PC-9 (cell line): ENCODE data around the gene SHROOM2. TPM values are rescaled to one million over a fixed set of nuclear protein-coding genes. Genes with fewer than 3 reads are reported as not detected.

Source experiments
- BruUV-seq: library from RNA; stranded (reverse); fragments of 400-500 nt; replicated peaks from 2 replicates; lab custom pipeline; 2021; lab: Mats Ljungman, UMichigan
- CTCF ChIA-PET: fragments of 300-600 bp; sonication (Branson Sonifier 250); formaldehyde crosslinking; loops from one replicate; lab custom pipeline; 2022; ENCODE audit warnings: antibody characterized with exemption; lab: Charles Lee
- POLR2A ChIA-PET: fragments of 300-600 bp; sonication (Branson Sonifier 250); formaldehyde crosslinking; loops from one replicate; lab custom pipeline; 2022; ENCODE audit warnings: antibody characterized with exemption; ENCODE audit not compliant: unreplicated experiment; lab: Charles Lee
- DNase-seq, 2 experiments: peaks; one replicate each; pipeline versions ENCODE4 v3.0.0 to v3.0.0-alpha.2; 2015 to 2022; ENCODE audit warnings: mixed read lengths in 1 of 2
- H2AFZ ChIP-seq: fragments of 200-600 bp; sonication (generic); 2 replicates; pipeline ENCODE4 v1.8.1; 2017; ENCODE audit warnings: antibody characterized with exemption
- H3F3A ChIP-seq: fragments of 200-600 bp; sonication (generic); 2 replicates; pipeline ENCODE4 v1.8.1; 2017; ENCODE audit warnings: antibody characterized with exemption, mild to moderate bottlenecking, low read depth; ENCODE audit not compliant: insufficient read depth
- H3K27ac ChIP-seq: fragments of 200-600 bp; sonication (generic); 2 replicates; pipeline ENCODE4 v1.6.1; 2016; ENCODE audit warnings: mixed run types
- H3K27me3 ChIP-seq: fragments of 200-600 bp; sonication (generic); 2 replicates; pipeline ENCODE4 v1.6.1; 2016; ENCODE audit warnings: low read depth, mixed run types; ENCODE audit not compliant: insufficient read depth
- H3K36me3 ChIP-seq: fragments of 200-600 bp; sonication (generic); 2 replicates; pipeline ENCODE4 v1.6.1; 2016; ENCODE audit warnings: low read depth, mixed run types
- H3K4me1 ChIP-seq: fragments of 200-600 bp; sonication (generic); replicated peaks from 2 replicates; pipeline ENCODE4 v1.6.1; 2016; ENCODE audit warnings: mixed run types; ENCODE audit not compliant: insufficient read depth
- H3K4me2 ChIP-seq: fragments of 200-600 bp; sonication (generic); 2 replicates; pipeline ENCODE4 v1.6.1; 2017; ENCODE audit warnings: mixed run types
- H3K4me3 ChIP-seq: fragments of 200-600 bp; sonication (generic); 2 replicates; pipeline ENCODE4 v1.6.1; 2016; ENCODE audit warnings: mixed run types
- H3K79me2 ChIP-seq: fragments of 200-600 bp; sonication (generic); 2 replicates; pipeline ENCODE4 v1.6.1; 2017; ENCODE audit warnings: low read depth, mixed run types
- H3K9me2 ChIP-seq: fragments of 200-600 bp; sonication (generic); 2 replicates; pipeline ENCODE4 v1.8.1; 2017; ENCODE audit warnings: mild to moderate bottlenecking; ENCODE audit not compliant: insufficient read depth
- H3K9me3 ChIP-seq: fragments of 200-600 bp; sonication (generic); 2 replicates; pipeline ENCODE4 v1.8.1; 2016; ENCODE audit warnings: low read depth; ENCODE audit not compliant: insufficient read depth
- H4K20me1 ChIP-seq: fragments of 200-600 bp; sonication (generic); 2 replicates; pipeline ENCODE4 v1.8.1; 2017; ENCODE audit not compliant: insufficient read depth
- CTCF ChIP-seq: fragments of 200-600 bp; sonication (generic); conservative IDR thresholded peaks from 2 replicates; pipeline ENCODE4 v1.6.1; 2017; ENCODE audit warnings: mixed run types, antibody characterized with exemption, mild to moderate bottlenecking, moderate library complexity
- EZH2 ChIP-seq: fragments of 200-600 bp; sonication (generic); IDR thresholded peaks from 2 replicates; pipeline ENCODE4 v1.8.0; 2017; ENCODE audit warnings: antibody characterized with exemption, low read depth
- intact Hi-C: fragments of 100-400 bp; cut with micrococcal nuclease; formaldehyde crosslinking; loops from one replicate; pipeline ENCODE4 v1.10.0; 2022; ENCODE audit not compliant: unreplicated experiment
- total RNA-seq: library from RNA; stranded (reverse); gene quantifications from 2 replicates; pipeline ENCODE4 v1.2.3, GENCODE V29; 2021

SHROOM2 gene
- total RNA-seq, 1 experiment from 2014 or later: 0.17 TPM

DNA sequence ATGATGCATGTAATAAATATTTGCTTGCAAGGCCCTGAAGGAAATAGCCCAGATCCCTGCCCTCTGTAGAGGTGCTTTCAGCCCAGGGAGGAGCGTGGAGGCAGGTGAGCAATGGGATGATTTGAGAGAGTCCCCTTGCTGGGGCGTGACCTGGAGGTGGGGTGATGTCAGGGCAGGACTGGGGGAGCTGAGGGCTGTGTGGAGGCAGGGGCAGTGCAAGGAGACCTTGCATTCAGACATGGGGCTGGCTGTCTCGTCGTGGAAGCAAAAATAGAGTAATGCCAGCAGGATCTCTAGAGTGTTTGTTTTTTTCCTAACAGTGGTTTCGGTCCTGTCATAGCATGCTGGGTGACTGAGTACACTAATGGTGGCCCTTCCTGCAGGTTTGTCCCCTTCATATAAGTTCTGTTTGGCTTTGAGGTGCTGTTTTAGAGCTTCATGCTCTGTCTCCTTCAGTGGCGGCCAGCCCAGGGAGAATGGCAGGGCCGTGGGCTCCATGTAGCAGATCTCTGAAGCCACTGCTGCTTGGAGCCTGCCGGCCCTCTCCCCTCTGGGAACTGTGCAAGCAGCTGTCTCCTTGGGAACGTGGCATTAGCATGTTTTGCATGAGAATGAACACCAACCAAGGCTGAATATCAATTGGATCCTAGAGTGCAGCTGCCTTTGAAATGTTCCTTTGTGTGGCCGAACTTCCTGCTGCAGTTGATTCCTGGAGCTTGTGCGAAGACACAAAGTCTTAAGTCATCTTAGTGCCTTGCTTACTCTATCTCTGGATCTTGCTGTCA lies 141.7 kb downstream of the SHROOM2 start:
- DNase-seq: no peak
- H3K4me3 ChIP-seq: no peak overlapping the region
- H3K9me3 ChIP-seq: no peaks in the 10 kb centered on the region
- intact Hi-C loops: no loop called here
- BruUV-seq: no TSS peak
- ChIA-PET POLR2A (no interaction called here), CTCF (no interaction called here)
- H3F3A ChIP-seq: no peaks in the 10 kb centered on the region
- H2AFZ ChIP-seq: no peak overlapping the region
- H3K9me2 ChIP-seq: no peaks in the 10 kb centered on the region
- H4K20me1 ChIP-seq: no peaks in the 10 kb centered on the region
- no peak for TF ChIP-seq CTCF
- TF ChIP-seq EZH2: no peak
- no peaks in the 10 kb centered on the region for H3K79me2 ChIP-seq
- H3K4me1 ChIP-seq: no peaks in the 10 kb centered on the region
- H3K27ac ChIP-seq: no peak overlapping the region
- H3K27me3 ChIP-seq: no peaks in the 10 kb centered on the region
- H3K36me3 ChIP-seq: no peaks in the 10 kb centered on the region
- no peak overlapping the region for H3K4me2 ChIP-seq

- intact Hi-C loops: no loop called here
- BruUV-seq: no TSS peak
- no peaks in the 10 kb centered on the region for H3K36me3 ChIP-seq
These were observed 149.2 kb downstream of the SHROOM2 start for GRCh38 chrX:9935436-9935835.

GRCh38 chrX:9937761-9938160 lies 151.5 kb downstream of the SHROOM2 start:
- H3K4me1 ChIP-seq: peaks cover 11% of the 10 kb centered on the region; the same call in 1 of the 2 replicates
- H3K36me3 ChIP-seq: no peaks in the 10 kb centered on the region

More at GRCh38 chrX:9935436-9935835, 149.2 kb downstream of the SHROOM2 start:
- Histone ChIP-seq H3K4me1 (peaks cover 6% of the 10 kb centered on the region; the same call in 1 of the 2 replicates), H4K20me1 (no peaks in the 10 kb centered on the region), H3K79me2 (no peaks in the 10 kb centered on the region), H3K27me3 (no peaks in the 10 kb centered on the region), H2AFZ (no peak overlapping the region), H3K9me3 (no peaks in the 10 kb centered on the region), H3K9me2 (no peaks in the 10 kb centered on the region), H3K4me2 (no peak overlapping the region), H3F3A (no peaks in the 10 kb centered on the region), H3K27ac (no peak overlapping the region), H3K4me3 (no peak overlapping the region)
- CTCF ChIA-PET: no interaction called here
- no peak for DNase-seq
- POLR2A ChIA-PET: no interaction called here
- TF ChIP-seq CTCF: no peak
- no peak for TF ChIP-seq EZH2

More at GRCh38 chrX:9937761-9938160, 151.5 kb downstream of the SHROOM2 start:
- TF ChIP-seq CTCF (no peak), EZH2 (no peak)
- H3K9me3 ChIP-seq: no peaks in the 10 kb centered on the region
- no peaks in the 10 kb centered on the region for H4K20me1 ChIP-seq
- intact Hi-C loops: no loop called here
- no peaks in the 10 kb centered on the region for H3K79me2 ChIP-seq
- no peak for DNase-seq
- H3K4me3 ChIP-seq: no peak overlapping the region
- no peak overlapping the region for H2AFZ ChIP-seq
- no TSS peak for BruUV-seq
- no peaks in the 10 kb centered on the region for H3K27me3 ChIP-seq
- H3F3A ChIP-seq: no peaks in the 10 kb centered on the region
- no peak overlapping the region for H3K27ac ChIP-seq
- no peak overlapping the region for H3K4me2 ChIP-seq
- H3K9me2 ChIP-seq: no peaks in the 10 kb centered on the region
- POLR2A ChIA-PET: no interaction called here
- CTCF ChIA-PET: no interaction called here
